Gastroesophageal sphincter (tissue), 4 donors: ENCODE results near the gene PFN4. TPM values are rescaled to one million over a fixed set of nuclear protein-coding genes. Genes with fewer than 3 reads are reported as not detected.

Source experiments
- ATAC-seq: fragments of 150-250 bp; one replicate; pipeline ENCODE4 v1.9.1; 2016; ENCODE audit warnings: mild to moderate bottlenecking, moderate library complexity
- H3K27ac ChIP-seq, 4 donors: fragments of 200-600 bp; sonication (generic) in 3 of 4; 1 replicate in 3 of 4; 2 replicates in 1 of 4; pipeline ENCODE4 v1.5.1; 2016 to 2019
- H3K27me3 ChIP-seq: fragments of 200-600 bp; sonication (generic); one replicate; pipeline ENCODE4 v1.5.1; 2019
- H3K36me3 ChIP-seq, 2 donors: fragments of 200-600 bp; sonication (generic); one replicate each; pipeline ENCODE4 v1.5.1; 2019; ENCODE audit warnings: control low read depth in 1 of 2
- H3K4me1 ChIP-seq, 3 donors: fragments of 200-600 bp; sonication (generic); 1 replicate in 2 of 3; 2 replicates in 1 of 3; pipeline ENCODE4 v1.5.1; 2016 to 2019; ENCODE audit warnings: control low read depth in 2 of 3
- H3K4me3 ChIP-seq, 2 donors: fragments of 200-600 bp; sonication (generic); one replicate each; pipeline ENCODE4 v1.5.1; 2019; ENCODE audit warnings: mild to moderate bottlenecking in 1 of 2, moderate library complexity in 1 of 2
- H3K9me3 ChIP-seq, 3 donors: fragments of 200-600 bp; sonication (generic); one replicate each; pipeline ENCODE4 v1.5.1; 2017 to 2019; ENCODE audit warnings: control low read depth in 2 of 3
- EP300 ChIP-seq: sonication (generic); formaldehyde crosslinking; IDR thresholded peaks from one replicate; pipeline ENCODE4 v1.6.1; 2017; ENCODE audit warnings: antibody characterized with exemption, mild to moderate bottlenecking
- POLR2A ChIP-seq, 2 donors: fragments of 450-650 bp; IDR thresholded peaks; one replicate each; pipeline ENCODE4 v1.6.1; 2017; ENCODE audit warnings: antibody characterized with exemption in 2 of 2, mild to moderate bottlenecking in 2 of 2, moderate library complexity in 1 of 2
- POLR2AphosphoS5 ChIP-seq: sonication (generic); formaldehyde crosslinking; IDR thresholded peaks from one replicate; pipeline ENCODE4 v1.6.1; 2017; ENCODE audit warnings: antibody characterized with exemption
- WGBS, 2 donors: methylation state at CpG; one replicate each; pipeline ENCODE4 v1.1.5; 2018; ENCODE audit warnings: low coverage in 1 of 2; 5-methylcytosine and 5-hydroxymethylcytosine counted together
- total RNA-seq, 4 donors: library from RNA; depleted of rRNA; stranded (reverse); fragments of >200 nt; gene quantifications; one replicate each; pipeline ENCODE4 v1.1.0, GENCODE V29; 2016
- TF ChIP-seq, protein P1 (sequence below), 4 experiments: fragments of 200-600 bp in 2 of 4; fragments of 450-650 bp in 2 of 4; sonication (generic) in 1 of 4; IDR thresholded peaks; one replicate each; pipeline ENCODE4 v1.5.1; 2017 to 2019; ENCODE audit warnings: antibody characterized with exemption in 4 of 4, mild to moderate bottlenecking in 2 of 4, moderate library complexity in 2 of 4

Gene PFN4, protein sequence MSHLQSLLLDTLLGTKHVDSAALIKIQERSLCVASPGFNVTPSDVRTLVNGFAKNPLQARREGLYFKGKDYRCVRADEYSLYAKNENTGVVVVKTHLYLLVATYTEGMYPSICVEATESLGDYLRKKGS
- total RNA-seq, result under 1 TPM in 1 of 4 donors, not detected in 3; 0.94 TPM

DNA sequence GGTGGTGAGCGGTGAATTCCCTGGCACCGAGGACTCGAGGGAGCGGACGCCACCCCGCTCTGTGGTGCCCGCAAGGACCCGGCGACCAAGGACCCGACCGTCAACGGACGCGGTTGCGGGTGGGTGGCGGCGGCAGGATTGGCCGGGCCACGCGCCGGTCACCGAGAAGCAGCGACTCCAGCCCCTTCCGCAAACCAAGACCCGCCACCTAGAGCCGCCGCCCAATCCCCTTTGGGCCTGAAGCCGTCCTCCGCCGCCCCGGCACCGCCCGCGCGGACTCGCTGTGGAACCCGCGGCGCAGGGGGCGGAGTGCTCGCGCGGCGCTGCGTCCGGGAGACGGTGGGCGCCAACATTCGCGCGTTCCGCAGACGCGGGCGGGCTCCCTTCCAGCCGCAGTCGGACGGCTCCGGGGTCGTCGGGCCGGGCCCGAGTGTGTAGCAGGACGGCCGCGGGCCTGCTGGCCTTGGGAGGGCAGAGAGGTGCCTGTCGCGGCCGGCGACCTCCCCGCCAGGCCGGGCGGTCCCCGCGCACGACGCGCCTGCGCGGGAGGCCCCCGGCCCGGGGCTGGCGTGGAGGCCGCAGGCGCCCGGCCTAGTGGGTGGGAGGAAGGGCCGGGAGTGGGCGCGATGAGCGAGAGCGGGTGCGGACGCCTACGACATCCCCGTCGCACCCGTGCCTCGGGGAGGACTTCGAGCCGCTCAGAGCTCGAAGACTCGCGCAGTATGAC is at the start of gene PFN4, which contains the start of gene FAM228B:
PFN4 (minus strand) TSS at position 140 of the 727 bp plus-strand sequence. CDS start 799 bp downstream, outside the sequence.
FAM228B (plus strand) TSS at position 275 of the 727 bp plus-strand sequence. CDS start 893 bp downstream, outside the sequence.
- Histone ChIP-seq H3K36me3 (no peaks in the 10 kb centered on the region), H3K4me3 (peak within 1 kb of the TSS; percentile 57 to 66), H3K9me3 (no peaks in the 10 kb centered on the region), H3K27ac (peak within 1 kb of the TSS; percentile 79 to 97 (median 94)), H3K27me3 (no peaks in the 10 kb centered on the region), H3K4me1 (peaks cover 0 to 40% (median 7%) of the 10 kb centered on the region in 3 donors)
- 0% methylated on average over 2 of the region's 103 CpGs; no CpG with 5 or more reads in 1 of the 2 donors for WGBS, 2 donors
- peak; percentile 98 for ATAC-seq
- TF ChIP-seq, protein P1, sequence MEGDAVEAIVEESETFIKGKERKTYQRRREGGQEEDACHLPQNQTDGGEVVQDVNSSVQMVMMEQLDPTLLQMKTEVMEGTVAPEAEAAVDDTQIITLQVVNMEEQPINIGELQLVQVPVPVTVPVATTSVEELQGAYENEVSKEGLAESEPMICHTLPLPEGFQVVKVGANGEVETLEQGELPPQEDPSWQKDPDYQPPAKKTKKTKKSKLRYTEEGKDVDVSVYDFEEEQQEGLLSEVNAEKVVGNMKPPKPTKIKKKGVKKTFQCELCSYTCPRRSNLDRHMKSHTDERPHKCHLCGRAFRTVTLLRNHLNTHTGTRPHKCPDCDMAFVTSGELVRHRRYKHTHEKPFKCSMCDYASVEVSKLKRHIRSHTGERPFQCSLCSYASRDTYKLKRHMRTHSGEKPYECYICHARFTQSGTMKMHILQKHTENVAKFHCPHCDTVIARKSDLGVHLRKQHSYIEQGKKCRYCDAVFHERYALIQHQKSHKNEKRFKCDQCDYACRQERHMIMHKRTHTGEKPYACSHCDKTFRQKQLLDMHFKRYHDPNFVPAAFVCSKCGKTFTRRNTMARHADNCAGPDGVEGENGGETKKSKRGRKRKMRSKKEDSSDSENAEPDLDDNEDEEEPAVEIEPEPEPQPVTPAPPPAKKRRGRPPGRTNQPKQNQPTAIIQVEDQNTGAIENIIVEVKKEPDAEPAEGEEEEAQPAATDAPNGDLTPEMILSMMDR (IDR thresholded peaks at IDR 0.05), result no peak
- TF ChIP-seq POLR2A (IDR thresholded peaks at IDR 0.05) (peak; percentile 82 to 87), POLR2AphosphoS5 (peak; percentile 49), EP300 (no peak)

DNA sequence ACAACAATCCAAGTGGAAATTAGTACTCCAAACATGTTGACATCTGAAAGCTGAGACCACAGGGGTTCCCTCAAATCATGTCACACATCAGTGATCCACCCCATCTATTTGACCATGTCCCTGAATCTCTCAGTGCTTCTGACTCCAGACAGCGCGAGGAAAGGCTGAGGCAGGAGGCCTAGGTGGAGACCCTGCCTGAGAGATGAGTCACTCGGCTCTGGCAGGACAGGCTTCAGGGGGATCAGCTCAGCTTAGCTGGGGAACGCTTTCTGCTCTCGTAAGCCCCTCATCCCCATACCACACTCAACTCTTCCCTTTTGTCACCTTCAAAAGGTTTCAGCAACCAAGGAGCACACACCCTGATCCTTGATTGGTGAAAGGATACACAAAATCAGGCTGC is 45.9 kb upstream of the PFN4 start:
- WGBS, 2 donors, result 70 to 81% methylated on average over 2 to 5 of the region's 5 CpGs
- Histone ChIP-seq H3K9me3 (no peaks in the 10 kb centered on the region), H3K4me1 (no peaks in the 10 kb centered on the region), H3K27ac (no peak overlapping the region), H3K27me3 (no peaks in the 10 kb centered on the region), H3K36me3 (peaks cover 0 to 17% of the 10 kb centered on the region in 2 donors), H3K4me3 (no peak overlapping the region)
- no peak for ATAC-seq
- TF ChIP-seq EP300 (no peak), POLR2AphosphoS5 (no peak), POLR2A (IDR thresholded peaks at IDR 0.05) (no peak)
- TF ChIP-seq, protein P1 (IDR thresholded peaks at IDR 0.05), result no peak

DNA sequence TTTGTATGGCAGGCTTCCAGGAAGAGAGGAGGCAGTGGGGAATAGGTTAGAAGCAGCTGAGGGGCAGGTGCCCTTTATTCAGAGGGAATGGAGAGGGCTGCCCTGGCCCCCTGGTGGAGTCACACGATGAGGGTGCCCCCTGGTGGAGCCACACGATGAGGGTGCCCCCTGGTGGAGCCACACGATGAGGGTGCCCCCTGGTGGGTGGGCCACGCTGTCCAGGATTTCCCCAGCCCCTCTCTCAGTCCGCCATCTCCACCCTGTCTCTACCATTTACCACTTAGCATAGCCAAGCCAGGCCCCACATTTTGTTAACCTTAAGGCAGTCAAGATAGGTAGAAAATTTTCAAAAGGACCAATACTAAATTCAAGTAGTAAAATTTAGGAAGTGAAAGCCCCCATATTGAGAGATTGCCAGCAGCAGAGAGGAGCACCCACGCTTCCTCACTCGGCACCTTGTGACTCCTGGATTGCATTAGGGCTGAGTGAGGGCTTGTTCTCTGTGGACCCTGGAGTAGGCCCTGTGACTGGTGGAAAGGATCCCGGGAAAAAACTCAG is 41.4 kb upstream of the PFN4 start:
- Histone ChIP-seq H3K36me3 (peaks cover 0 to 43% of the 10 kb centered on the region in 2 donors), H3K9me3 (no peaks in the 10 kb centered on the region), H3K4me3 (no peak overlapping the region), H3K4me1 (no peaks in the 10 kb centered on the region), H3K27ac (no peak overlapping the region), H3K27me3 (no peaks in the 10 kb centered on the region)
- WGBS, 2 donors, result 75 to 100% methylated on average over 1 to 4 of the region's 8 CpGs
- no peak for ATAC-seq
- TF ChIP-seq, protein P1 (IDR thresholded peaks at IDR 0.05), result peak in 3 of 4 experiments; percentile 25 to 72 (median 29)
- no peak for TF ChIP-seq EP300

DNA sequence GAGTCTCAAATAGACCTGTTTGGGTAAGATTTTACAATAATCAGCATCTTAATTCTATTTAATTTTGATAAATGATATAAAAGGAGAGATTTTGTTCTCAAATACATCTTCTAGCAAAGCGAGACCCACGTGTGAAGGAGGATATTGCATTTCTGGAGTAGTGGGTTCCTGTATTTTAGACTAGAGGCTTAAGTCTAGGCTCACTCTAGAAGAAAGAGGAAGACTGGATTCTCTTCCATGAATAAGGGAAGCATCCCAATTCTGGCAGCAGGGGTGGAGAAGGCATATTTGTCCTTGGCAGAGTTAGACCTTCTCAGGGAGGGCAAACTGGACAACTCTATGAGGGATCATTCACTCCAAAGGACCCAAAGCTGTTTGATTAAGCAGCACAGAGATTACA is 40.5 kb upstream of the PFN4 start:
- 76 to 85% methylated on average over 2 of the region's 2 CpGs for WGBS, 2 donors
- H3K4me3 ChIP-seq, result no peak overlapping the region
- peaks cover 0 to 43% of the 10 kb centered on the region in 2 donors for H3K36me3 ChIP-seq
- TF ChIP-seq EP300, result no peak
- no peak for TF ChIP-seq POLR2AphosphoS5
- no peak for TF ChIP-seq POLR2A (IDR thresholded peaks at IDR 0.05)
- TF ChIP-seq, protein P1 (IDR thresholded peaks at IDR 0.05), result no peak
- no peaks in the 10 kb centered on the region for H3K9me3 ChIP-seq
- no peak overlapping the region for H3K27ac ChIP-seq
- H3K27me3 ChIP-seq, result no peaks in the 10 kb centered on the region
- ATAC-seq, result no peak
- no peaks in the 10 kb centered on the region for H3K4me1 ChIP-seq
